ENCODE results near the gene OSBPL9. TPM values are rescaled to one million over a fixed set of nuclear protein-coding genes. Genes with fewer than 3 reads are reported as not detected.

Gene OSBPL9
- total RNA-seq, 1 donor from 2014 or later, result 72.2 TPM

DNA sequence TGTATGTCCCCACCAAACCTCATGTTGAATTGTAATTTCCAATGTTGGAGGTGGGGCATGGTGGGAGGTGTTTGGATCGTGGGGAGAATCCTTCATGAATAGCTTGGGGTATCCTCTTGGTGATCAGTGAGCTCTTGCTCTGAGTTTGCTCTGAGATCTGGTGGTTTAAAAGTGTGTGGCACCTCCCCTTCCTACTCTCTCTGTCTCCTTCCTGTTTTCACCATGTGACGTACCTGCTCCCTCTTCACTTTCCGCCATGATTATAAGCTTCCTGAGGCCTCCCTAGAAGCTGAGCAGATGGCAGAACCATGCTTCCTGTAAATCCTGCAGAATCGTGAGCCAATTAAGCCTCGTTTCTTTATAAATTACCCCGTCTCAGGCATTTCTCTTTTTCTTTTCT, 40.0 kb upstream of the OSBPL9 start:
- no peaks in the 10 kb centered on the region for H3K36me3 ChIP-seq
- H3K27me3 ChIP-seq, result no peaks in the 10 kb centered on the region
- H3K4me3 ChIP-seq, result no peak overlapping the region
- TF ChIP-seq POLR2A (IDR thresholded peaks at IDR 0.05) (no peak), POLR2AphosphoS5 (IDR thresholded peaks at IDR 0.05; ENCODE audit: insufficient read depth in 1 of 2, low read depth in 1 of 2) (no peak)
- TF ChIP-seq, protein P1, sequence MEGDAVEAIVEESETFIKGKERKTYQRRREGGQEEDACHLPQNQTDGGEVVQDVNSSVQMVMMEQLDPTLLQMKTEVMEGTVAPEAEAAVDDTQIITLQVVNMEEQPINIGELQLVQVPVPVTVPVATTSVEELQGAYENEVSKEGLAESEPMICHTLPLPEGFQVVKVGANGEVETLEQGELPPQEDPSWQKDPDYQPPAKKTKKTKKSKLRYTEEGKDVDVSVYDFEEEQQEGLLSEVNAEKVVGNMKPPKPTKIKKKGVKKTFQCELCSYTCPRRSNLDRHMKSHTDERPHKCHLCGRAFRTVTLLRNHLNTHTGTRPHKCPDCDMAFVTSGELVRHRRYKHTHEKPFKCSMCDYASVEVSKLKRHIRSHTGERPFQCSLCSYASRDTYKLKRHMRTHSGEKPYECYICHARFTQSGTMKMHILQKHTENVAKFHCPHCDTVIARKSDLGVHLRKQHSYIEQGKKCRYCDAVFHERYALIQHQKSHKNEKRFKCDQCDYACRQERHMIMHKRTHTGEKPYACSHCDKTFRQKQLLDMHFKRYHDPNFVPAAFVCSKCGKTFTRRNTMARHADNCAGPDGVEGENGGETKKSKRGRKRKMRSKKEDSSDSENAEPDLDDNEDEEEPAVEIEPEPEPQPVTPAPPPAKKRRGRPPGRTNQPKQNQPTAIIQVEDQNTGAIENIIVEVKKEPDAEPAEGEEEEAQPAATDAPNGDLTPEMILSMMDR (IDR thresholded peaks at IDR 0.05), result no peak
- H3K27ac ChIP-seq, result no peak overlapping the region
- peaks cover 11% of the 10 kb centered on the region for H3K4me1 ChIP-seq
- no peaks in the 10 kb centered on the region for H3K9me3 ChIP-seq
- no peak for DNase-seq (ENCODE audit: extremely low spot score in 2 of 2)
- intact Hi-C loops (cut with DNase I), result no loop called here

DNA sequence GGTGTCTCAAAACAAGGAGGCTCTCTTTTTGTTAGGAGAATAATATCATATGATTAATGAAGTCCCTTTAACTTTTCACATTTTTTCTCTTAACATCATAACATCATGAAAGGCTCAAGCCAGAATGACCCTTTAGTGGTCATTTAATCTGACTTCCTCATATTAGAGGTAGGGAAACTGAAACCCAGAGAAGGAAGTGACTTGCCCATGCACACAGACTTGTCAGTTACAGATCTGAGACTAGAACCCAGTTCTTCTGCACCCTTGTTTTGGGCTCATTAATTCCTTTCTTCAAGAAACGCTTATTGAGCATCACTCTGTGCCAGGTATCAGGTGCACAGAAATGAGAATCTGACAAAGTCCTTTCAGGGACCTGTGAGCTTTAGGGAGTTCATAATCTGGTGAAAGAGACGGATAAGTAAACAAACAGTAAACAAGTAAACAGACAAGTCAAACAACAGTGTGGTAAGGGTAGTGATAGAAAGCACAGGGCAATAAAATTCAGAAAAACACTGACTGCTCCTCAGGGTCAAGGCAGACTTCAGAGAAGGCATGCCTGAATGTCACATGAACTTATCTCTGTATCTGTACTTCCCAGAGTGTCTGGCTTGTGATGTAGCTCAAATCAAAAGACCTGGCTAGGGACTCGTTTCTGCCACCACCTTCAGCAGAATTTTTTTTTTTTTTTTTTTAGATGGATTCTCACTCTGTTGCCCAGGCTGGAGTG, 38.3 kb upstream of the OSBPL9 start:
- Histone ChIP-seq H3K9me3 (no peaks in the 10 kb centered on the region), H3K27ac (no peak overlapping the region), H3K27me3 (no peaks in the 10 kb centered on the region), H3K4me1 (peaks cover 11% of the 10 kb centered on the region), H3K4me3 (no peak overlapping the region), H3K36me3 (no peaks in the 10 kb centered on the region)
- no peak for DNase-seq (ENCODE audit: extremely low spot score in 2 of 2)
- intact Hi-C loops (cut with DNase I), result no loop called here
- TF ChIP-seq POLR2AphosphoS5 (IDR thresholded peaks at IDR 0.05; ENCODE audit: insufficient read depth in 1 of 2, low read depth in 1 of 2), result no peak
- TF ChIP-seq, protein P1 (IDR thresholded peaks at IDR 0.05), result no peak
- no peak for TF ChIP-seq POLR2A (IDR thresholded peaks at IDR 0.05)

DNA sequence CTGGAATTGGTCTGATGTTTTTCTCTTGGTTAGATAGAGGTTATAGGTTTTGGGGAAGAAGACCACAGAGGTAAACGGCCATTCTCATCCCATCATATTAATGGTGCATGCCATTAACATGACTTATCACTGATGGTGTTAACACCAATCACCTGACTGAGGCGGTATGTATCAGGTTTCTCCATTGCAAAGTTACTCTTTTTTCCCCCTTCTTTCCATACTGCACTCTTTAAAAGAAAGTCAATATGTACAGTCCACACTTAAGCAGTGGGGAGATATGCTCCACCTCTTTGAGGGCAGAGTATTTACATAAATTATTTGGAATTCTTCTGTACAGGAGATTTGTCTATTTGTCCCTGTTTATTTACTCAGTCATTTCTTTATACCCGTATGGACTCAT, 35.7 kb upstream of the OSBPL9 start:
- no peak for TF ChIP-seq POLR2AphosphoS5 (IDR thresholded peaks at IDR 0.05; ENCODE audit: insufficient read depth in 1 of 2, low read depth in 1 of 2)
- TF ChIP-seq, protein P1 (IDR thresholded peaks at IDR 0.05), result no peak
- no peak for TF ChIP-seq POLR2A (IDR thresholded peaks at IDR 0.05)
- H3K27me3 ChIP-seq, result no peaks in the 10 kb centered on the region
- intact Hi-C loops (cut with DNase I), result no loop called here

DNA sequence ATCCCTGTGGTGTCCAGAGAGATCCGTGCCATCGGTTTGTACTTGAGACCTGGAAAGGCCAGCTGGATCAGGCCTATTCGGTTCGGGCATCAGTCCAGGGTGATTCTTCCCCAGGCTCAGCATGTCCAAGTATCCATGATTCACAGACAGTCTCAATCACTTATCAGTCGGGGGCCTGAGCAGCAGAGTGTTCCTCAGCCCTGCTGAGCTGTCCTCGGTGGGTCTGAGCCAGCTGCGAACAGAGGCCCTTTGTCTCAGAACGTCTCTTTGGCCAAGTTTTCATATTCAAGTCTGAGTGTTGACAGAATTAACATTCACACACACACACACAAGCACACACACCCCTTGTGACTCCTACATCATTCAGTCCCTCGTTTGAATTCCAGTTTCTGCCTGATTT, 33.4 kb upstream of the OSBPL9 start:
- intact Hi-C loops (cut with DNase I), result no loop called here
- H3K4me1 ChIP-seq, result no peaks in the 10 kb centered on the region
- H3K9me3 ChIP-seq, result no peaks in the 10 kb centered on the region
- no peak for TF ChIP-seq POLR2A (IDR thresholded peaks at IDR 0.05)
- no peak for TF ChIP-seq POLR2AphosphoS5 (IDR thresholded peaks at IDR 0.05; ENCODE audit: insufficient read depth in 1 of 2, low read depth in 1 of 2)
- TF ChIP-seq, protein P1 (IDR thresholded peaks at IDR 0.05), result no peak
- no peak for DNase-seq (ENCODE audit: extremely low spot score in 2 of 2)
- no peaks in the 10 kb centered on the region for H3K36me3 ChIP-seq
- no peak overlapping the region for H3K27ac ChIP-seq
- no peaks in the 10 kb centered on the region for H3K27me3 ChIP-seq
- H3K4me3 ChIP-seq, result no peak overlapping the region

More for the DNA sequence above, 35.7 kb upstream of the OSBPL9 start:
- Histone ChIP-seq H3K4me3 (no peak overlapping the region), H3K27ac (no peak overlapping the region), H3K4me1 (peaks cover 1% of the 10 kb centered on the region), H3K9me3 (no peaks in the 10 kb centered on the region), H3K36me3 (no peaks in the 10 kb centered on the region)
- no peak for DNase-seq (ENCODE audit: extremely low spot score in 2 of 2)

DNA sequence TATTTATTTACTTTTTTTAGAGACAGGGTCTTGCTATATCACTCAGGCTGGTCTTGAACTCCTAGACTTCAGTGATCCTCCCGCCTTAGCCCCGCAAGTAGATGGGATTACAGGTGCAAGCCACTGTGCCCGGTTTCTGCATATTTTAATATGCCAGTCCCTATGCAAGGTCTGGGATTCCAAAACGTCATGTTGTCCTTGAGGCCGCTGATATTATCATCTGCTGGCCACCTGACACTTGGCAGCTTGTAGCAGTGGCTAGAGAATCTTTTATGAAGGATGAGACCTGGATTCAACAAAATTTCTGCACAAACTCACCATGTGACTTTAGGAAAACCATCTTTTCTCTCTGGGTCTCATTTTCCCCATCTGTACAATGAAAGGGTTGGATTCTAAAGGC, 32.9 kb upstream of the OSBPL9 start:
- Histone ChIP-seq H3K9me3 (no peaks in the 10 kb centered on the region), H3K27me3 (no peaks in the 10 kb centered on the region), H3K27ac (no peak overlapping the region), H3K4me1 (no peaks in the 10 kb centered on the region), H3K4me3 (no peak overlapping the region), H3K36me3 (no peaks in the 10 kb centered on the region)
- intact Hi-C loops (cut with DNase I), result no loop called here
- no peak for DNase-seq (ENCODE audit: extremely low spot score in 2 of 2)
- TF ChIP-seq, protein P1 (IDR thresholded peaks at IDR 0.05), result no peak
- TF ChIP-seq POLR2AphosphoS5 (IDR thresholded peaks at IDR 0.05; ENCODE audit: insufficient read depth in 1 of 2, low read depth in 1 of 2), result no peak
- no peak for TF ChIP-seq POLR2A (IDR thresholded peaks at IDR 0.05)
